C4-2B (cell line): ENCODE data around the gene CMTM7.

Experiments used
- H3K27ac ChIP-seq: fragments of 450-650 bp; 2 replicates; pipeline ENCODE4 v1.5.1; 2017
- CTCF ChIP-seq: fragments of 450-650 bp; conservative IDR thresholded peaks from 2 replicates; pipeline ENCODE4 v1.5.1; 2017; ENCODE audit warnings: mild to moderate bottlenecking
- ZFX ChIP-seq: fragments of 450-650 bp; IDR thresholded peaks from 2 replicates; pipeline ENCODE4 v1.6.1; 2017

CMTM7 gene

GRCh38 chr3:32373276-32373675 is 18.4 kb upstream of the CMTM7 start:
- H3K27ac ChIP-seq: no peak overlapping the region
- TF ChIP-seq ZFX (no peak), CTCF (no peak)

GRCh38 chr3:32373844-32374243 is 17.8 kb upstream of the CMTM7 start:
- TF ChIP-seq ZFX: no peak
- no peak for TF ChIP-seq CTCF
- H3K27ac ChIP-seq: no peak overlapping the region

GRCh38 chr3:32374788-32375595 is 16.7 kb upstream of the CMTM7 start:
- H3K27ac ChIP-seq: no peak overlapping the region
- TF ChIP-seq ZFX (no peak), CTCF (peak; percentile 78)

GRCh38 chr3:32375596-32375930 is 16.1 kb upstream of the CMTM7 start:
- H3K27ac ChIP-seq: no peak overlapping the region
- TF ChIP-seq CTCF (no peak), ZFX (no peak)

- TF ChIP-seq ZFX: no peak
- TF ChIP-seq CTCF: no peak
- no peak overlapping the region for H3K27ac ChIP-seq
These were observed 15.5 kb upstream of the CMTM7 start for GRCh38 chr3:32376115-32376514.

- TF ChIP-seq CTCF (no peak), ZFX (no peak)
- no peak overlapping the region for H3K27ac ChIP-seq
These were observed 11.7 kb upstream of the CMTM7 start for GRCh38 chr3:32379831-32380500.

GRCh38 chr3:32381922-32382321 is 9.7 kb upstream of the CMTM7 start:
- no peak for TF ChIP-seq ZFX
- TF ChIP-seq CTCF: no peak

More at GRCh38 chr3:32381922-32382321, 9.7 kb upstream of the CMTM7 start:
- H3K27ac ChIP-seq: no peak overlapping the region
